Loucy (cell line): Measurements from ENCODE around the gene GRAMD4.

Source experiments
- H2AFZ ChIP-seq: fragments of 200-600 bp; sonication (generic); 2 replicates; pipeline ENCODE4 v1.6.0; 2016; ENCODE audit warnings: antibody characterized with exemption, mild to moderate bottlenecking, low read length, moderate library complexity
- H3F3A ChIP-seq: fragments of 200-600 bp; 2 replicates; pipeline ENCODE4 v1.6.0; 2016; ENCODE audit warnings: antibody characterized with exemption, low read depth, mild to moderate bottlenecking
- H3K27me3 ChIP-seq: fragments of 200-600 bp; sonication (generic); 2 replicates; pipeline ENCODE4 v1.6.1; 2014; ENCODE audit warnings: low read length, mild to moderate bottlenecking; ENCODE audit not compliant: insufficient read depth, poor library complexity, severe bottlenecking
- H3K36me3 ChIP-seq: fragments of 200-600 bp; sonication (generic); 2 replicates; pipeline ENCODE4 v1.6.1; 2016; ENCODE audit warnings: low read length; ENCODE audit not compliant: insufficient read depth
- H3K4me1 ChIP-seq: fragments of 200-600 bp; sonication (generic); 2 replicates; pipeline ENCODE4 v1.5.1; 2014; ENCODE audit warnings: low read length, mild to moderate bottlenecking; ENCODE audit not compliant: insufficient read depth, poor library complexity, severe bottlenecking
- H3K4me2 ChIP-seq: fragments of 200-600 bp; sonication (generic); 2 replicates; pipeline ENCODE4 v1.6.0; 2014; ENCODE audit warnings: antibody characterized with exemption, low read length, low read depth, mild to moderate bottlenecking; ENCODE audit not compliant: poor library complexity, severe bottlenecking
- H3K4me3 ChIP-seq: fragments of 200-600 bp; sonication (generic); 2 replicates; pipeline ENCODE4 v1.5.1; 2014; ENCODE audit warnings: low read length, mild to moderate bottlenecking, mixed read lengths; ENCODE audit not compliant: poor library complexity, severe bottlenecking
- H3K79me2 ChIP-seq: fragments of 200-600 bp; sonication (generic); 2 replicates; pipeline ENCODE4 v1.6.1; 2014; ENCODE audit warnings: low read length; ENCODE audit not compliant: insufficient read depth
- H3K9ac ChIP-seq: fragments of 200-600 bp; sonication (generic); 2 replicates; pipeline ENCODE4 v1.6.0; 2014; ENCODE audit warnings: mild to moderate bottlenecking, low read depth, low read length, moderate library complexity; ENCODE audit not compliant: poor library complexity, severe bottlenecking
- H3K9me2 ChIP-seq: fragments of 200-600 bp; sonication (generic); replicated peaks from 2 replicates; pipeline ENCODE4 v1.6.1; 2016; ENCODE audit warnings: low read depth, low read length, mixed read lengths
- H3K9me3 ChIP-seq: fragments of 200-600 bp; sonication (generic); 2 replicates; pipeline ENCODE4 v1.6.1; 2014; ENCODE audit warnings: mild to moderate bottlenecking, antibody characterized with exemption, low read length, low read depth; ENCODE audit not compliant: insufficient read depth
- H4K20me1 ChIP-seq: fragments of 200-600 bp; sonication (generic); 2 replicates; pipeline ENCODE4 v1.6.0; 2014; ENCODE audit warnings: antibody characterized with exemption, low read length, mild to moderate bottlenecking; ENCODE audit not compliant: insufficient read depth, poor library complexity, severe bottlenecking
- EZH2phosphoT487 ChIP-seq: fragments of 200-600 bp; IDR thresholded peaks from 2 replicates; pipeline ENCODE4 v1.6.1; 2018; ENCODE audit warnings: antibody characterized with exemption, mild to moderate bottlenecking, moderate library complexity, borderline replicate concordance
- TF ChIP-seq, protein P1 (sequence below): fragments of 200-600 bp; sonication (generic); conservative IDR thresholded peaks from 2 replicates; pipeline ENCODE4 v1.5.1; 2014; ENCODE audit warnings: mild to moderate bottlenecking, antibody characterized with exemption, low read length

GRAMD4 gene

DNA sequence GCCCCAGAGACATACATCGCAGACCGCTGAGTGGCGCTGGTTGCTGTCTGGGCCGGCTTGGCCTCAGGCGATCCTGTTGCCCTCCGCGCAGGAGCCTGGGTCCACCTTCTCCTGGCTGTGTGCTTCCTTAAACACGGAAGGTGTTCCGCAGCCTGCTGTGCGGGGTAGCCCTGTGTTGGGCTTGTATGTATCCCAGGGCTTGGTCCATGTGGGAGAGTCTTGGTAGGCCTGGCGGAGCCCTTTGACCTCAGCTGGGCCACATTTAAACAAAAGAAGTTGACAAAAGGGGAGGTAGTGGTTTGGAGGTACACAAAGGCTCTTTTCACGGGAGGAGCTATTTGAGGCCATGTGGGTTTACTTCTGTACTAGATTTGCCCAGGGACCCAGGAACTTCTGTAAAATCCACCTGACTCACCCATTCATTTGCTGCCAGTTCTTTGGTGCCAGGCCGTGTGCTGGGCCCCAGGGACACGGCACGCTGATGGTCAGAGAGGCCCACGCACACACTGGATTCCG lies 11.0 kb upstream of the GRAMD4 start:
- H3K9ac ChIP-seq, result no peak overlapping the region
- peaks cover 4% of the 10 kb centered on the region for H4K20me1 ChIP-seq
- H3K79me2 ChIP-seq, result peaks cover 19% of the 10 kb centered on the region; the same call in 1 of the 2 replicates

DNA sequence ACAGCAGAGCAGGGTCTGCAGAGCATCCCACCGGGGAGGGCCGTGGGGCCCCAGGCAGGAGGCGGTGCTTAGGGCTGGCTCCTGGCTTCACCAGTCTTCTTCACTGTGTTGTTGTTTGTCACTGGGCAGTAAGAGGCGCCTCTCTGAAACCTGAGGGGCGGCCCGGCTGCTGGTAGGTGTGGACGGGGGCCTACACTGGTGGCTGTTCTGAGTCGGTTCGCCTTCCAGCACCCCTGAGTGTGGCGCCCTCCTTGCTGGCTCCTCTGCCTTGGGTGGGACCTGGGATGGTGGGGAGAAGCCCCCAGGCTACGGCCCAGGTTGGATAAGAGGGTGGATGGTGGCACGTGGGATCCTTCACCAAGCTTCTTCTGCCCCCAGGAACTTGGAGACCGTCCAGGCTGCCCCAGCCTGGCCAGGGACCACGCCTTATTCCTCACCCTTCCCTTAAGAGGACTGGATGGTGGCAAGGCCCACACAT lies 10.4 kb upstream of the GRAMD4 start:
- peaks cover 19% of the 10 kb centered on the region; the same call in 1 of the 2 replicates for H3K79me2 ChIP-seq
- H3K36me3 ChIP-seq, result no peaks in the 10 kb centered on the region
- no peak overlapping the region for H3K4me3 ChIP-seq
- no peak overlapping the region for H2AFZ ChIP-seq
- H3K9ac ChIP-seq, result no peak overlapping the region
- peaks cover 4% of the 10 kb centered on the region for H4K20me1 ChIP-seq
- H3K9me3 ChIP-seq, result no peaks in the 10 kb centered on the region
- no peaks in the 10 kb centered on the region for H3K9me2 ChIP-seq
- no peaks in the 10 kb centered on the region for H3K27me3 ChIP-seq
- H3F3A ChIP-seq, result no peaks in the 10 kb centered on the region
- H3K4me2 ChIP-seq, result no peak overlapping the region
- peaks cover 26% of the 10 kb centered on the region for H3K4me1 ChIP-seq
- TF ChIP-seq EZH2phosphoT487, result no peak
- TF ChIP-seq, protein P1, sequence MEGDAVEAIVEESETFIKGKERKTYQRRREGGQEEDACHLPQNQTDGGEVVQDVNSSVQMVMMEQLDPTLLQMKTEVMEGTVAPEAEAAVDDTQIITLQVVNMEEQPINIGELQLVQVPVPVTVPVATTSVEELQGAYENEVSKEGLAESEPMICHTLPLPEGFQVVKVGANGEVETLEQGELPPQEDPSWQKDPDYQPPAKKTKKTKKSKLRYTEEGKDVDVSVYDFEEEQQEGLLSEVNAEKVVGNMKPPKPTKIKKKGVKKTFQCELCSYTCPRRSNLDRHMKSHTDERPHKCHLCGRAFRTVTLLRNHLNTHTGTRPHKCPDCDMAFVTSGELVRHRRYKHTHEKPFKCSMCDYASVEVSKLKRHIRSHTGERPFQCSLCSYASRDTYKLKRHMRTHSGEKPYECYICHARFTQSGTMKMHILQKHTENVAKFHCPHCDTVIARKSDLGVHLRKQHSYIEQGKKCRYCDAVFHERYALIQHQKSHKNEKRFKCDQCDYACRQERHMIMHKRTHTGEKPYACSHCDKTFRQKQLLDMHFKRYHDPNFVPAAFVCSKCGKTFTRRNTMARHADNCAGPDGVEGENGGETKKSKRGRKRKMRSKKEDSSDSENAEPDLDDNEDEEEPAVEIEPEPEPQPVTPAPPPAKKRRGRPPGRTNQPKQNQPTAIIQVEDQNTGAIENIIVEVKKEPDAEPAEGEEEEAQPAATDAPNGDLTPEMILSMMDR, result no peak

More for the DNA sequence above, 11.0 kb upstream of the GRAMD4 start:
- Histone ChIP-seq H3K9me2 (no peaks in the 10 kb centered on the region), H3K4me2 (no peak overlapping the region), H3K36me3 (no peaks in the 10 kb centered on the region), H3K4me3 (no peak overlapping the region), H3K9me3 (no peaks in the 10 kb centered on the region), H3K4me1 (peaks cover 27% of the 10 kb centered on the region), H2AFZ (no peak overlapping the region), H3F3A (no peaks in the 10 kb centered on the region), H3K27me3 (no peaks in the 10 kb centered on the region)
- no peak for TF ChIP-seq EZH2phosphoT487
- TF ChIP-seq, protein P1, result no peak

DNA sequence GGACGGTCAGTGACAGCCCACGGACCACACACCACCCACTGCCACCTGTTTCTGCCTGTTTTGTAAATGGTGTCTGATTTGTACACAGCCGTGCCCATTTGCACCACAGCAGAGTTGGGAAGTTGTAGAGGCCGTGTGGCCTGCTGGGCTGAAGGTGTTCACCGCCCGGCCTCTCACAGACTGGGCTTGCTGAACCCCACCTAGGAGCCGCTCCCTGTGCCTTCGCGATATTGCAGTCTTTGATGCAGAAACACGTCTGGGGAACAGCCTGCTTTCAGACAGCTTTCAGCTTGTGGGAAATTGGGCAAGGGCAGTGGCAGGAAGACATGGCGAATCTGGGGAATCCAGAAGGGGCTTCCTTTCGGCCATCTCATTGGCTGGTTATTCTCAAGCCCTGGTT lies 9.8 kb upstream of the GRAMD4 start:
- Histone ChIP-seq H3F3A (no peaks in the 10 kb centered on the region), H4K20me1 (peaks cover 4% of the 10 kb centered on the region), H3K9me3 (no peaks in the 10 kb centered on the region), H3K9me2 (no peaks in the 10 kb centered on the region), H3K79me2 (peaks cover 22% of the 10 kb centered on the region; the same call in 1 of the 2 replicates), H3K36me3 (no peaks in the 10 kb centered on the region), H3K9ac (no peak overlapping the region), H3K4me3 (no peak overlapping the region), H3K4me2 (no peak overlapping the region), H3K4me1 (peaks cover 27% of the 10 kb centered on the region), H2AFZ (no peak overlapping the region), H3K27me3 (no peaks in the 10 kb centered on the region)
- TF ChIP-seq, protein P1, result no peak
- no peak for TF ChIP-seq EZH2phosphoT487
